ENCODE results near the gene GABBR2.

GABBR2 gene

GRCh38 chr9:98551511-98552286, 157.0 kb downstream of the GABBR2 start:
- Mint-ChIP-seq H3K36me3 (no peaks in the 10 kb centered on the region), H3K27me3 (peaks cover 27% of the 10 kb centered on the region)
- no peak for ATAC-seq

GRCh38 chr9:98550206-98550820, 158.4 kb downstream of the GABBR2 start:
- no peak for ATAC-seq
- H3K36me3 Mint-ChIP-seq, result no peaks in the 10 kb centered on the region
- no peak overlapping the region for H3K4me3 Mint-ChIP-seq
- no peak overlapping the region for H3K27ac Mint-ChIP-seq
- H3K9me3 Mint-ChIP-seq, result no peaks in the 10 kb centered on the region
- peaks cover 17% of the 10 kb centered on the region for H3K27me3 Mint-ChIP-seq
- no peaks in the 10 kb centered on the region for H3K4me1 Mint-ChIP-seq

More at GRCh38 chr9:98551511-98552286, 157.0 kb downstream of the GABBR2 start:
- no peaks in the 10 kb centered on the region for H3K9me3 Mint-ChIP-seq
- H3K27ac Mint-ChIP-seq, result no peak overlapping the region
- no peak overlapping the region for H3K4me3 Mint-ChIP-seq
- H3K4me1 Mint-ChIP-seq, result no peaks in the 10 kb centered on the region

- ATAC-seq, result no peak
- no peaks in the 10 kb centered on the region for H3K4me1 Mint-ChIP-seq
- no peaks in the 10 kb centered on the region for H3K36me3 Mint-ChIP-seq
- H3K9me3 Mint-ChIP-seq, result no peaks in the 10 kb centered on the region
- peaks cover 12% of the 10 kb centered on the region for H3K27me3 Mint-ChIP-seq
- no peak overlapping the region for H3K4me3 Mint-ChIP-seq
- H3K27ac Mint-ChIP-seq, result no peak overlapping the region
Measured at GRCh38 chr9:98549401-98549800, 159.3 kb downstream of the GABBR2 start.

DNA sequence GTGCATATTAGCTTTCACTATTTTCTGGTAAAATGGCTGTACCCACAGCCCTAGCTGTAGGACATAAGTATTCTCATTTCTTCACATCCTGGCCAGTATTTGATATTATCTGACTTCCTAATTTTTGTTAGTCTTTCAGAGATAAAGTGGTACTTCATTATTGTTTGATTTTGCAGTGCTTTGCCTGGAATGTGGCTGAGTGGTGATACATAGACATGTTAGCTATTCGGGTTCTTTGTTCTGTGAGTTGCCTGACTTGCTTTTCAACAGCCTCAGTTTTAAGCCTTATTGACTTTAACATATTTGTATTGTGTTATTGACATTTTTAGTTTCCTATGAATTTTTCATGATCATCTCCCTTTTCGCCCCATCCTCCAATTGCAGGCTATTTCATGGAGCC, 161.1 kb downstream of the GABBR2 start:
- no peaks in the 10 kb centered on the region for H3K9me3 Mint-ChIP-seq
- H3K4me3 Mint-ChIP-seq, result no peak overlapping the region
- no peaks in the 10 kb centered on the region for H3K4me1 Mint-ChIP-seq
- H3K27me3 Mint-ChIP-seq, result peaks cover 15% of the 10 kb centered on the region
- no peak overlapping the region for H3K27ac Mint-ChIP-seq
- no peak for ATAC-seq
- no peaks in the 10 kb centered on the region for H3K36me3 Mint-ChIP-seq

- no peak for ATAC-seq
- no peak overlapping the region for H3K4me3 Mint-ChIP-seq
Measured at GRCh38 chr9:98545021-98545420, 163.7 kb downstream of the GABBR2 start.

DNA sequence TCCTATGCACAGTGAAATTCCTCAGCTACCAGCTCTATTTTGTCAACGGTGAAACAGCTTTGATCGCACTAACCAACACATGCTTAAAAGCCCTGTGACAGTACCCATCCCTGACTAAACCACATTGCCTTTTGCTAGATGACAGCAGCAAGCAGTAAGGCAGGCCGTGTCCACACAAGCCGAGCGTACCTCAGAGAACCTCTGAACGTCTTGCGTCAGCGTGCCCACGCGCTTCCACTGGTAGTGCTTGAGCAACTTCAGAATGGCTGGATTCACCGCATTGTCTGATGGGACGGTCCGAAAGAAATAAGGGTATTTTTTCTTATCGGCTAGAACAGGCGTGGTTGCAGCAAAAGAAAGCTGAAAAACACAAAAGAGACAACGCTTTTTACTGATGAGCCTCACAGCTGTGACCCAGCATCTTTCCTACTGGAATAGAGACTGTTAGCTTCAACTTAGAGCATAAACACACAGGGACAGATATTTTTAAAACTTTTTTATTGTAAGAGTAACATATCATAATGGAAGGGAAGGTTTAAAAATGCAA, 167.0 kb downstream of the GABBR2 start:
- no peaks in the 10 kb centered on the region for H3K36me3 Mint-ChIP-seq
- peaks cover 19% of the 10 kb centered on the region for H3K27me3 Mint-ChIP-seq

More at GRCh38 chr9:98545021-98545420, 163.7 kb downstream of the GABBR2 start:
- Mint-ChIP-seq H3K4me1 (no peaks in the 10 kb centered on the region), H3K27me3 (peaks cover 15% of the 10 kb centered on the region), H3K9me3 (no peaks in the 10 kb centered on the region), H3K27ac (no peak overlapping the region), H3K36me3 (no peaks in the 10 kb centered on the region)

DNA sequence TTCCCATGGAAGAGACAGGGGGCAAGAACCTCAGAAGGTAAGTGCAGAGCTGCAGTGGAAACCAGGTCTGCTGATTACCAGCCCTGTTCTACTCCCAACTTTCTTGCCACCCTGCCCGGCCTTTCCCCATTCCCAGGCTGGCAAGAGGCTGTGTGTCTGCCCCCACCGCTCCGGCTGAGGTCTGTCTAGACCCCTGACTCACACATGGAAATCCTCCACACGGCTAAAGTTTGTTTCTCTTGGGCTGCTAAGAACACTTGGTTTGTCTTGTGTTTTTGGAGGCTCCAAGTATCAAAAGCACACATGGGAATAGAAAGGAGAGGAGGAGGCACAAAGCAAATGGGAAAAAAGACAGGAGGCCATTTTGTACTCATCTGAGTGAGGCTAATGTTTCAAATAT, 168.3 kb downstream of the GABBR2 start:
- no peak for ATAC-seq
- H3K36me3 Mint-ChIP-seq, result no peaks in the 10 kb centered on the region
- H3K27me3 Mint-ChIP-seq, result peaks cover 24% of the 10 kb centered on the region
- no peak overlapping the region for H3K27ac Mint-ChIP-seq
- no peaks in the 10 kb centered on the region for H3K4me1 Mint-ChIP-seq
- H3K4me3 Mint-ChIP-seq, result no peak overlapping the region
- H3K9me3 Mint-ChIP-seq, result no peaks in the 10 kb centered on the region

More for the DNA sequence above, 167.0 kb downstream of the GABBR2 start:
- Mint-ChIP-seq H3K9me3 (no peaks in the 10 kb centered on the region), H3K27ac (no peak overlapping the region), H3K4me1 (no peaks in the 10 kb centered on the region), H3K4me3 (no peak overlapping the region)
- ATAC-seq, result no peak

- H3K4me1 Mint-ChIP-seq, result no peaks in the 10 kb centered on the region
- H3K4me3 Mint-ChIP-seq, result no peak overlapping the region
- H3K9me3 Mint-ChIP-seq, result no peaks in the 10 kb centered on the region
- ATAC-seq, result no peak
- H3K36me3 Mint-ChIP-seq, result no peaks in the 10 kb centered on the region
- H3K27me3 Mint-ChIP-seq, result peaks cover 24% of the 10 kb centered on the region
- H3K27ac Mint-ChIP-seq, result no peak overlapping the region
Measured at GRCh38 chr9:98539954-98540353, 168.8 kb downstream of the GABBR2 start.

- ATAC-seq, result no peak
- Mint-ChIP-seq H3K27me3 (peaks cover 16% of the 10 kb centered on the region), H3K4me1 (no peaks in the 10 kb centered on the region), H3K4me3 (no peak overlapping the region), H3K36me3 (no peaks in the 10 kb centered on the region), H3K9me3 (no peaks in the 10 kb centered on the region), H3K27ac (no peak overlapping the region)
Measured at GRCh38 chr9:98538626-98539031, 170.1 kb downstream of the GABBR2 start.

DNA sequence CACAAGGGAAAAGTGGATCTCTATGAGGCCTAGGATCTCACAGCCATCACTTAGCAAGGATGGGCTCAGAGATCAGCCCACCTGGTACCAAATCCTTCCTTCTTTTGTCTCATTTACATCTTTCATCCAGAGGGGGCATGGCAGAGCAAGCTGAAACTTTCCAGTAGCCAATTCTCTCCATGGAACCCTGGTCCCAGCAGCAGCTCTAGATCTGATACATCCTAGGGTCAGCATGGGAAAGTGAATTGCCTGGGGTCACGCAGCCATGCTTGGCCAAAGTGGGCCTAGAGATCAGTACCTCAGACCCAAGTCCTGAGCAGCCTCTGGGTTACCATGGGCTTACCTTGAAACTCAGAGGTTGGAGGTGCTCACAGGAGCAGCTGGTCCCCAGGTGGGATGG, 170.5 kb downstream of the GABBR2 start:
- Mint-ChIP-seq H3K4me1 (no peaks in the 10 kb centered on the region), H3K27ac (no peak overlapping the region), H3K4me3 (no peak overlapping the region), H3K9me3 (no peaks in the 10 kb centered on the region), H3K27me3 (peaks cover 11% of the 10 kb centered on the region), H3K36me3 (no peaks in the 10 kb centered on the region)
- no peak for ATAC-seq

DNA sequence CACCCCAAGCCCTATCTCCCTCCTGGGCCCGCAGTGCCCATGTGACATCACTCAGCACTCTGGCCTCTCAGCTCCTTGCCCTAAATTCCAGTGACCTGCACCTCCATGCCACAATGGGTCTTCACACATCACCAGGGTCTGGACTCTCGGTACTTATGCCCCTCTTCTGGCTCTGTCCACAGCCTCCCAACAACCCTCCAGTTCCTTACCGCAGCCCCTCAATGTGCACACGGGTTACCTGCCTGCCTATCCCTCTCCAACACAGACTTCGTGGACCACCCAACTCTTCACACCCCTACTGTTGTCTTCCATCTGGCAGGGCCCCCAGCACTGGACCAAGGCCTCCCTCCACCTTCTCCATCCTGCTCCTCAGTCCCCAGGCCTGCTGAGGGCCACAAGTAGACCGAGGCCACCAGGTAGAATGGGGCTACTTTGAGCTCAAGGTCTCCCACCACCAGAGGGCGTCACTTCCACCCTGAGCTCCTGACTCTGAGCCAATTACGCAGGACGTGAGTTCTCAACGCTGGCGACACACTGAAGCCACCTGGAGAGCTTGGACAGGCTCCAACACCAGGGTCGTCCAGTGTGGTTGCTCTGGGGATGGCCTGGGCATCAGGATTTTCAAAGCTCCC, 172.1 kb downstream of the GABBR2 start:
- Mint-ChIP-seq H3K4me1 (no peaks in the 10 kb centered on the region), H3K27me3 (peaks cover 8% of the 10 kb centered on the region), H3K27ac (no peak overlapping the region), H3K36me3 (no peaks in the 10 kb centered on the region), H3K4me3 (no peak overlapping the region), H3K9me3 (no peaks in the 10 kb centered on the region)
- no peak for ATAC-seq

DNA sequence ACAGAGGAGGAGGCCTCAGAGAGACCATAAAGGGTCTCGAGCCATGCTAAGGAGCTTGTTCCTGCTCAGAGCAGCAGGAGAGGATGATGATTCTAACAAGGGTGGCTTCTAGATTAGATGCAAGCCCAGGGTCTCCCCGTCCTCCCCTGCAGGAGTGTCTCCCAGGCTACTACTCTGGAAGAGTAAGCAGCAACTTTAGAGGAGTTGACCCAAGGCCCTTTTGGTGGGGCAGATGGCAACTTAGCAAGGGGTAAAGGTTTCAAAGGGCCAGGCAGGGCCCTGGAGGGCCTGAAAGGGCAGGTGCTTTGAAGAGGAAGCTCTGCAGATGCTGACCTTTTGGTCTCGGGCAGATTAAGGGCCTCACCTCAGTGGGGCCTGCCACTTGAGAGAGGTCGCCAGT, 174.9 kb downstream of the GABBR2 start:
- no peak for ATAC-seq
- H3K9me3 Mint-ChIP-seq, result no peaks in the 10 kb centered on the region
- no peaks in the 10 kb centered on the region for H3K36me3 Mint-ChIP-seq
- H3K27ac Mint-ChIP-seq, result no peak overlapping the region
- H3K4me3 Mint-ChIP-seq, result no peak overlapping the region
- peaks cover 10% of the 10 kb centered on the region for H3K27me3 Mint-ChIP-seq
- no peaks in the 10 kb centered on the region for H3K4me1 Mint-ChIP-seq

- Mint-ChIP-seq H3K4me1 (no peaks in the 10 kb centered on the region), H3K27me3 (peaks cover 18% of the 10 kb centered on the region), H3K27ac (no peak overlapping the region), H3K36me3 (no peaks in the 10 kb centered on the region), H3K9me3 (no peaks in the 10 kb centered on the region), H3K4me3 (no peak overlapping the region)
- no peak for ATAC-seq
Measured at GRCh38 chr9:98533132-98533531, 175.6 kb downstream of the GABBR2 start.

GRCh38 chr9:98532574-98532973, 176.2 kb downstream of the GABBR2 start:
- H3K4me1 Mint-ChIP-seq, result no peaks in the 10 kb centered on the region
- no peaks in the 10 kb centered on the region for H3K36me3 Mint-ChIP-seq
- H3K4me3 Mint-ChIP-seq, result no peak overlapping the region
- no peak overlapping the region for H3K27ac Mint-ChIP-seq
- H3K27me3 Mint-ChIP-seq, result peaks cover 21% of the 10 kb centered on the region
- no peaks in the 10 kb centered on the region for H3K9me3 Mint-ChIP-seq
- ATAC-seq, result no peak

DNA sequence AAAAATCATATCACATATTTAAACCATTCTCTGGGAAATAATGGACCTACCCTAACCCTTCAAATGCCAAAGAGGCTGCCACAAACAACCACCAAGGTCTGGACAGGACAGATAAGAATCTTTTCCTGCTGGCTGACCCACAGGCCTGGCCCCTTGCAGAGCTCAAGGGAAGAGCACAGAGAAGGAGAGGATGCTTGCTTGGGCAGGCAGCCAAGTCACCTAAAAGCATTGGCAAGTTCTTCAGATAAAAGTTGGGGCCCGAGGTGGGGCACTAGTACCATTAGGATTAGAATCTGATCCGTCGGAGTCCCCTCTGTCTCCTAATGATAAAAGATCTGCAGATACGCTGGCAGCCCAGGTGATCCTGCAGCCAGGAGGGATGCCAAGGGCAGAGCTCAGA, 176.6 kb downstream of the GABBR2 start:
- no peak overlapping the region for H3K4me3 Mint-ChIP-seq
- H3K9me3 Mint-ChIP-seq, result no peaks in the 10 kb centered on the region
- no peak overlapping the region for H3K27ac Mint-ChIP-seq
- no peaks in the 10 kb centered on the region for H3K4me1 Mint-ChIP-seq
- no peak for ATAC-seq
- H3K36me3 Mint-ChIP-seq, result no peaks in the 10 kb centered on the region
- H3K27me3 Mint-ChIP-seq, result peaks cover 21% of the 10 kb centered on the region

All from stimulated activated memory B cell treated with anti-CD40 and anti-IgM and Interleukin-4, amounts not matched to agents 10 μg/mL and 1 μg/mL and 100 μg/mL, for 72 hours (primary cell).